ENCODE results near the gene GRIN3A.

The GRIN3A gene

DNA sequence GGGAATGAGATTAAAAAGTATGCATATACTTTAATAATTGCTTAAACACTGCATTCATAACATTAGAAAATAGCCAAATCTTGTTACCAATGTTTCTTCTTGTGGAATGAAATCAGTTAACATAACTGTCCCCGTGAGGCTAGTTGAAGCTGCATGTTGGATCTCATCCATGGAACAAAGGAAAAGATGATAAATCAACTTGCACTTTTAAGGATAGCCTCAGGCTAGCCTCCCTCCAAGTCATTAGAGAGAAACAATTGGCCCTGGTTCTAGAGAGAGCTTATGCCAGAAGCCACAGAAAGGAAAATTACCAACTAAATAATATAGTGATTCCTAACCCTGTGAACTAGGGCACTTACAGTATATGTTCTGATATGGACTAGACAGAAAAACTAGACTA is 66.9 kb downstream of the GRIN3A start:
- Histone ChIP-seq H3K4me2 (ENCODE audit: low read depth, low read length, poor library complexity, severe bottlenecking) (no peak overlapping the region), H3K9me2 (replicated peaks; ENCODE audit: low read depth, low read length) (no peaks in the 10 kb centered on the region), H2AFZ (ENCODE audit: low read length) (no peak overlapping the region), H3K9ac (ENCODE audit: low read depth, low read length, poor library complexity, severe bottlenecking) (no peak overlapping the region), H3K9me3 (ENCODE audit: insufficient read depth, low read depth, low read length) (no peaks in the 10 kb centered on the region), H3K4me1 (ENCODE audit: insufficient read depth, low read length, poor library complexity, severe bottlenecking) (no peaks in the 10 kb centered on the region), H4K20me1 (ENCODE audit: insufficient read depth, low read length, poor library complexity, severe bottlenecking) (no peaks in the 10 kb centered on the region), H3K36me3 (ENCODE audit: insufficient read depth, low read length) (no peaks in the 10 kb centered on the region), H3F3A (ENCODE audit: low read depth) (no peaks in the 10 kb centered on the region), H3K4me3 (ENCODE audit: low read length, poor library complexity, severe bottlenecking) (no peak overlapping the region), H3K79me2 (ENCODE audit: insufficient read depth, low read length) (no peaks in the 10 kb centered on the region), H3K27me3 (ENCODE audit: insufficient read depth, low read length, poor library complexity, severe bottlenecking) (no peaks in the 10 kb centered on the region)
- TF ChIP-seq, protein P1, sequence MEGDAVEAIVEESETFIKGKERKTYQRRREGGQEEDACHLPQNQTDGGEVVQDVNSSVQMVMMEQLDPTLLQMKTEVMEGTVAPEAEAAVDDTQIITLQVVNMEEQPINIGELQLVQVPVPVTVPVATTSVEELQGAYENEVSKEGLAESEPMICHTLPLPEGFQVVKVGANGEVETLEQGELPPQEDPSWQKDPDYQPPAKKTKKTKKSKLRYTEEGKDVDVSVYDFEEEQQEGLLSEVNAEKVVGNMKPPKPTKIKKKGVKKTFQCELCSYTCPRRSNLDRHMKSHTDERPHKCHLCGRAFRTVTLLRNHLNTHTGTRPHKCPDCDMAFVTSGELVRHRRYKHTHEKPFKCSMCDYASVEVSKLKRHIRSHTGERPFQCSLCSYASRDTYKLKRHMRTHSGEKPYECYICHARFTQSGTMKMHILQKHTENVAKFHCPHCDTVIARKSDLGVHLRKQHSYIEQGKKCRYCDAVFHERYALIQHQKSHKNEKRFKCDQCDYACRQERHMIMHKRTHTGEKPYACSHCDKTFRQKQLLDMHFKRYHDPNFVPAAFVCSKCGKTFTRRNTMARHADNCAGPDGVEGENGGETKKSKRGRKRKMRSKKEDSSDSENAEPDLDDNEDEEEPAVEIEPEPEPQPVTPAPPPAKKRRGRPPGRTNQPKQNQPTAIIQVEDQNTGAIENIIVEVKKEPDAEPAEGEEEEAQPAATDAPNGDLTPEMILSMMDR (conservative IDR thresholded peaks at IDR 0.05; ENCODE audit: low read length): no peak
- TF ChIP-seq EZH2phosphoT487 (IDR thresholded peaks at IDR 0.05; ENCODE audit: borderline replicate concordance): no peak

DNA sequence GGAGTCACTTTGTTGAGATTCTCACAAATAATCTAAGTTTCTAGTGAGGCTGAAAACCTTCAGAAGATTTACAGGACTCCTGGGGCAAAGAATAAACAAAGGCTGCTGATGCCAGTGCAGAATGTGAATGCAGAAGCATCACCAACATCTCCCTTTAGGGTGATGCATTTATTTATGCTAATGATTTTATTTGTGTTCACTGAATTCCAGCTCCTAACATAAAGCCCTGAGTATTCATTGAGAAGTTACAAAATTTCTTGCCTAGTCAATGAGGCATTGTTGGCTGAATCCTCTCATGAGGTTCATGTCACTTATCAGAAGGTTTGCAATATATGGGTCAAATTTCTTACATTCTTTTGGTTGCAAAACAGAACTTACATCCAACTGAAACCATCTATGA is 70.0 kb downstream of the GRIN3A start:
- no peaks in the 10 kb centered on the region for H3K9me3 ChIP-seq (ENCODE audit: insufficient read depth, low read depth, low read length)
- no peak for TF ChIP-seq EZH2phosphoT487 (IDR thresholded peaks at IDR 0.05; ENCODE audit: borderline replicate concordance)
- TF ChIP-seq, protein P1 (conservative IDR thresholded peaks at IDR 0.05; ENCODE audit: low read length): no peak
- no peaks in the 10 kb centered on the region for H3K9me2 ChIP-seq (replicated peaks; ENCODE audit: low read depth, low read length)
- no peak overlapping the region for H3K9ac ChIP-seq (ENCODE audit: low read depth, low read length, poor library complexity, severe bottlenecking)
- no peaks in the 10 kb centered on the region for H3K79me2 ChIP-seq (ENCODE audit: insufficient read depth, low read length)
- H3K4me2 ChIP-seq (ENCODE audit: low read depth, low read length, poor library complexity, severe bottlenecking): no peak overlapping the region
- no peaks in the 10 kb centered on the region for H3K27me3 ChIP-seq (ENCODE audit: insufficient read depth, low read length, poor library complexity, severe bottlenecking)
- no peaks in the 10 kb centered on the region for H3K4me1 ChIP-seq (ENCODE audit: insufficient read depth, low read length, poor library complexity, severe bottlenecking)
- H3K36me3 ChIP-seq (ENCODE audit: insufficient read depth, low read length): no peaks in the 10 kb centered on the region
- H2AFZ ChIP-seq (ENCODE audit: low read length): no peak overlapping the region
- H3K4me3 ChIP-seq (ENCODE audit: low read length, poor library complexity, severe bottlenecking): no peak overlapping the region
- no peaks in the 10 kb centered on the region for H4K20me1 ChIP-seq (ENCODE audit: insufficient read depth, low read length, poor library complexity, severe bottlenecking)
- H3F3A ChIP-seq (ENCODE audit: low read depth): no peaks in the 10 kb centered on the region

DNA sequence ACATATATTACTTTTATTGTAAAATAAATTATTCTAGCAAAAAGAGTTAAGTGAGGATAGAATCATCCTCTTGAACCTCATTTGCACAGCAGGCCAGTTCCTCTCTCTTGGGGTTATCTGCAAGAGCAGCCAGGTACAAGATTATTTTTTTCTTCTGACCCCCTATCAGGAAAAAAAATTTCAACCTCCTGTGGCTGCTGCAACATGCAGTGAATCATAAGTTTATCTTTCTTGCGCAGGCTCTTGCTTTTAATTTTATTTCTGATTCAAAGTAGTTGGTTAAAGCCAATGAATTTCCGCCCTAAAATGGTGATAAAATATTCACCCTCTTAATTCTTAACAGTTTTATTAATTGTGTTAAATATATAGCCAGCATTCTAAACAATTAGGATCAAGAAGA is 74.0 kb downstream of the GRIN3A start:
- no peak overlapping the region for H3K4me3 ChIP-seq (ENCODE audit: low read length, poor library complexity, severe bottlenecking)
- no peaks in the 10 kb centered on the region for H3K36me3 ChIP-seq (ENCODE audit: insufficient read depth, low read length)
- no peaks in the 10 kb centered on the region for H4K20me1 ChIP-seq (ENCODE audit: insufficient read depth, low read length, poor library complexity, severe bottlenecking)
- H3K27me3 ChIP-seq (ENCODE audit: insufficient read depth, low read length, poor library complexity, severe bottlenecking): no peaks in the 10 kb centered on the region
- no peaks in the 10 kb centered on the region for H3K4me1 ChIP-seq (ENCODE audit: insufficient read depth, low read length, poor library complexity, severe bottlenecking)
- no peaks in the 10 kb centered on the region for H3K9me3 ChIP-seq (ENCODE audit: insufficient read depth, low read depth, low read length)
- no peaks in the 10 kb centered on the region for H3K9me2 ChIP-seq (replicated peaks; ENCODE audit: low read depth, low read length)
- H3K9ac ChIP-seq (ENCODE audit: low read depth, low read length, poor library complexity, severe bottlenecking): no peak overlapping the region
- H3K4me2 ChIP-seq (ENCODE audit: low read depth, low read length, poor library complexity, severe bottlenecking): no peak overlapping the region
- no peak overlapping the region for H2AFZ ChIP-seq (ENCODE audit: low read length)
- no peaks in the 10 kb centered on the region for H3K79me2 ChIP-seq (ENCODE audit: insufficient read depth, low read length)
- no peaks in the 10 kb centered on the region for H3F3A ChIP-seq (ENCODE audit: low read depth)
- TF ChIP-seq, protein P1 (conservative IDR thresholded peaks at IDR 0.05; ENCODE audit: low read length): no peak

Data from Loucy (cell line).